ENCODE measurements around the gene PLP2. TPM values are rescaled to one million over a fixed set of nuclear protein-coding genes. Genes with fewer than 3 reads are reported as not detected.

Gene PLP2
- total RNA-seq, 1 experiment from 2014 or later: 293 TPM

DNA sequence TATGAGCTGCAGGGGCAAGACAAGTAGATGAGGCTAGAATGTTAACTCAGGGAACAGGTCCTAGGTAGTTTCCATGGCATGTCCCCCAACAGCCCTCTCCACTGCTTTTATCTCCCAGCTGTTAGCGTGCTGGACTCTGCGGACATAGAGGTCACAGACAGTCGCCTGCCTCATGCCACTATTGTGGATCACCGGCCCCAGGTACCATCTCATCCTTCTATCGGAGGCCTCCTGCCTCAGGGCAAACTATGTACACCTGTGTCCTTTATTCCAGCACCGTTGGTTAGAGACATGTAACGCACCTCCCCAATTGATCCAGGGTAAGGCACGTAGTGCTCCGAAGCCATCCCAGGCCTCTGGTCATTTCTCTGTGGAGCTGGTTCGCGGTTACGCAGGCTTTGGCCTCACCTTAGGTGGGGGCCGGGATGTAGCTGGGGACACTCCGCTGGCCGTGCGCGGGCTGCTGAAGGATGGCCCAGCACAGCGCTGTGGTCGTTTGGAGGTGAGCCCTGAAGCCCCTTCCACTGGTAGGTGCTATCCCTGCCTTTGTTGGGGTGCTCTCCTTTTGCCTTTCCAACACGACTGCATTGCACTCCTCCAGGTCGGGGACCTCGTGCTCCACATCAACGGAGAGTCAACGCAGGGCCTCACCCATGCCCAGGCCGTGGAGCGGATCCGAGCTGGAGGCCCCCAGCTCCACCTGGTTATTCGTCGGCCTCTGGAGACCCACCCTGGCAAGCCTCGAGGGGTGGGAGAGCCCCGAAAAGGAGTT lies 6.9 kb upstream of the PLP2 start:
- H3K27ac ChIP-seq (ENCODE audit: low read length): peak overlapping the region; percentile 93
- peak overlapping the region in 1 of 2 experiments; percentile 64; a peak in 2 of 4 replicates for H3K4me3 ChIP-seq (ENCODE audit: low read depth in 2 of 2, low read length in 2 of 2)
- in situ Hi-C loops (cut with HindIII; ENCODE audit: low pct_unique_long_range_greater_than_20kb, low sequenced_read_pairs): no loop called here
- ATAC-seq (no peak), DNase-seq (ENCODE audit: low read depth, low spot score) (no peak)
- no peaks in the 10 kb centered on the region for H3K9me3 ChIP-seq (ENCODE audit: control insufficient read depth, insufficient read depth, low read depth, low read length)
- H3K4me1 ChIP-seq (ENCODE audit: control insufficient read depth, insufficient read depth, low read length): peaks cover 28% of the 10 kb centered on the region
- intact Hi-C loops (cut with micrococcal nuclease; ENCODE audit: unreplicated experiment): loop anchor here (5.0 kb wide), 1 partner anchor 42 kb away; the partner anchor contains the start of gene GPKOW
- TF ChIP-seq, protein P1, sequence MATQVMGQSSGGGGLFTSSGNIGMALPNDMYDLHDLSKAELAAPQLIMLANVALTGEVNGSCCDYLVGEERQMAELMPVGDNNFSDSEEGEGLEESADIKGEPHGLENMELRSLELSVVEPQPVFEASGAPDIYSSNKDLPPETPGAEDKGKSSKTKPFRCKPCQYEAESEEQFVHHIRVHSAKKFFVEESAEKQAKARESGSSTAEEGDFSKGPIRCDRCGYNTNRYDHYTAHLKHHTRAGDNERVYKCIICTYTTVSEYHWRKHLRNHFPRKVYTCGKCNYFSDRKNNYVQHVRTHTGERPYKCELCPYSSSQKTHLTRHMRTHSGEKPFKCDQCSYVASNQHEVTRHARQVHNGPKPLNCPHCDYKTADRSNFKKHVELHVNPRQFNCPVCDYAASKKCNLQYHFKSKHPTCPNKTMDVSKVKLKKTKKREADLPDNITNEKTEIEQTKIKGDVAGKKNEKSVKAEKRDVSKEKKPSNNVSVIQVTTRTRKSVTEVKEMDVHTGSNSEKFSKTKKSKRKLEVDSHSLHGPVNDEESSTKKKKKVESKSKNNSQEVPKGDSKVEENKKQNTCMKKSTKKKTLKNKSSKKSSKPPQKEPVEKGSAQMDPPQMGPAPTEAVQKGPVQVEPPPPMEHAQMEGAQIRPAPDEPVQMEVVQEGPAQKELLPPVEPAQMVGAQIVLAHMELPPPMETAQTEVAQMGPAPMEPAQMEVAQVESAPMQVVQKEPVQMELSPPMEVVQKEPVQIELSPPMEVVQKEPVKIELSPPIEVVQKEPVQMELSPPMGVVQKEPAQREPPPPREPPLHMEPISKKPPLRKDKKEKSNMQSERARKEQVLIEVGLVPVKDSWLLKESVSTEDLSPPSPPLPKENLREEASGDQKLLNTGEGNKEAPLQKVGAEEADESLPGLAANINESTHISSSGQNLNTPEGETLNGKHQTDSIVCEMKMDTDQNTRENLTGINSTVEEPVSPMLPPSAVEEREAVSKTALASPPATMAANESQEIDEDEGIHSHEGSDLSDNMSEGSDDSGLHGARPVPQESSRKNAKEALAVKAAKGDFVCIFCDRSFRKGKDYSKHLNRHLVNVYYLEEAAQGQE (IDR thresholded peaks at IDR 0.05; ENCODE audit: insufficient read depth in 1 of 2, low read depth in 2 of 2, low read length in 1 of 2): no peak
- no peak for TF ChIP-seq TCF7L2 (IDR thresholded peaks at IDR 0.05; ENCODE audit: low read depth, low read length)
- CTCF ChIA-PET: interaction anchor here (0.5 kb wide), 1 partner anchor 9 kb away, joined by 3 read pairs; no protein-coding TSS in a partner anchor
- POLR2A ChIA-PET: no interaction called here
- BruUV-seq (replicated peaks): no TSS peak
- no peaks in the 10 kb centered on the region for H3K27me3 ChIP-seq (ENCODE audit: control insufficient read depth, insufficient read depth, low read length)
- no peaks in the 10 kb centered on the region for H3K36me3 ChIP-seq (ENCODE audit: control insufficient read depth, insufficient read depth, low read length)

DNA sequence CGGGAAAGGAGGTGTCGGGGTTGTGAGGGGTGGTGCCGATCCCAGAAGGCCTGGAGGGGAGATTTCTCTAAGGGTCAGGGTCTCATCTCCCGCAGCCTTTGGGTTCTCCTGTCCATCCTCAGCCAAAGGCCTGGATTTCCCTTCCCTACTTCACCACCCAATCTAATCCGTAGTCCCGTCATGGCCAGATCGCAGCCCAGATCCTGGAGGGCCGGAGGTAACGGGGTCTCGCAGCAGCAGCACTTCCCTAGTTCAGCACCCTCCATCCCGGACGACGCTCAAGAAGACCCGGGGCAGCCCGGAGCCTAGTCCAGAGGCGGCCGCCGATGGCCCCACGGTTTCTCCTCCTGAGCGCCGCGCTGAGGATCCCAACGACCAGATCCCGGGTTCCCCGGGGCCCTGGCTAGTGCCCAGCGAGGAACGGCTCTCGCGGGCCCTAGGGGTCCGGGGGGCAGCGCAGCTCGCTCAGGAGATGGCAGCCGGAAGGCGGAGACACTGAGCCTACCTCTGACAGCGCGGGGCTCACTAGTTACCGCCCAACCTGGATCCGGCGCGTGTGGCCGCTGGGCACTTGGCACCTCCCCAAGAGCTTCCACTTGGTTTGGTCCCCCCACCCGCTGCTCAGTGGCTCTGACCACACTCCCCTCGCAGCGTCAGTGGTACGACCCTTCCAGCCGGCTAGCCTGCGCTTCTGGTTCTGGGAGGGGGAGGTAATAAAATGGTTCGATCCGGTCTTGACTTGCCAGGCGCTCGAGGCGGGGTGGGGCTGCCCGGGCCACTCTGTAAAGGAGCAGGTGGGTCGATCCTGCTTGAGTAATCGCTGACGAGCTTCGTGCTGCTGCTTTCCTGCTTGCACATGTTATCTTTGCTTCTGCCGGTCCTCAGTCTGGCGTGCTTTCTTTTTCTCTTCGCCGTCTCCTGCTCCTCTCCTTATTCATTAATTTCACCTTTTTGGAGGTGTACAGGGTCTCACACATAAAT lies 5.5 kb upstream of the PLP2 start:
- in situ Hi-C loops (cut with HindIII; ENCODE audit: low pct_unique_long_range_greater_than_20kb, low sequenced_read_pairs) (no loop called here), intact Hi-C loops (cut with micrococcal nuclease; ENCODE audit: unreplicated experiment) (no loop called here)
- ATAC-seq (peak; percentile 67), DNase-seq (ENCODE audit: low read depth, low spot score) (peak; percentile 82)
- BruUV-seq (replicated peaks): no TSS peak
- no peaks in the 10 kb centered on the region for H3K36me3 ChIP-seq (ENCODE audit: control insufficient read depth, insufficient read depth, low read length)
- H3K4me3 ChIP-seq (ENCODE audit: low read depth in 2 of 2, low read length in 2 of 2): peak overlapping the region; percentile 38 to 64
- H3K27me3 ChIP-seq (ENCODE audit: control insufficient read depth, insufficient read depth, low read length): no peaks in the 10 kb centered on the region
- POLR2A ChIA-PET: no interaction called here
- TF ChIP-seq, protein P2, sequence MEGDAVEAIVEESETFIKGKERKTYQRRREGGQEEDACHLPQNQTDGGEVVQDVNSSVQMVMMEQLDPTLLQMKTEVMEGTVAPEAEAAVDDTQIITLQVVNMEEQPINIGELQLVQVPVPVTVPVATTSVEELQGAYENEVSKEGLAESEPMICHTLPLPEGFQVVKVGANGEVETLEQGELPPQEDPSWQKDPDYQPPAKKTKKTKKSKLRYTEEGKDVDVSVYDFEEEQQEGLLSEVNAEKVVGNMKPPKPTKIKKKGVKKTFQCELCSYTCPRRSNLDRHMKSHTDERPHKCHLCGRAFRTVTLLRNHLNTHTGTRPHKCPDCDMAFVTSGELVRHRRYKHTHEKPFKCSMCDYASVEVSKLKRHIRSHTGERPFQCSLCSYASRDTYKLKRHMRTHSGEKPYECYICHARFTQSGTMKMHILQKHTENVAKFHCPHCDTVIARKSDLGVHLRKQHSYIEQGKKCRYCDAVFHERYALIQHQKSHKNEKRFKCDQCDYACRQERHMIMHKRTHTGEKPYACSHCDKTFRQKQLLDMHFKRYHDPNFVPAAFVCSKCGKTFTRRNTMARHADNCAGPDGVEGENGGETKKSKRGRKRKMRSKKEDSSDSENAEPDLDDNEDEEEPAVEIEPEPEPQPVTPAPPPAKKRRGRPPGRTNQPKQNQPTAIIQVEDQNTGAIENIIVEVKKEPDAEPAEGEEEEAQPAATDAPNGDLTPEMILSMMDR (IDR thresholded peaks at IDR 0.05): peak; percentile 72
- TF ChIP-seq SIN3A (IDR thresholded peaks at IDR 0.05; ENCODE audit: borderline replicate concordance, insufficient read depth, low read depth, low read length) (no peak), POLR2AphosphoS5 (IDR thresholded peaks at IDR 0.05; ENCODE audit: low read depth, low read length) (peak; percentile 39; the same call in 1 of the 2 replicates)
- TF ChIP-seq, protein P1 (IDR thresholded peaks at IDR 0.05; ENCODE audit: insufficient read depth in 1 of 2, low read depth in 2 of 2, low read length in 1 of 2): 0 out of 4 replicates have a peak, but pooled peaks of 1 of the 2 experiments have one; percentile 14
- H3K27ac ChIP-seq (ENCODE audit: low read length): peak overlapping the region; percentile 93
- CTCF ChIA-PET: interaction anchor here (0.6 to 1.5 kb wide), 2 partner anchors 10 to 65 kb away, joined by 3 to 8 read pairs; no protein-coding TSS in a partner anchor
- no peaks in the 10 kb centered on the region for H3K9me3 ChIP-seq (ENCODE audit: control insufficient read depth, insufficient read depth, low read depth, low read length)
- H3K4me1 ChIP-seq (ENCODE audit: control insufficient read depth, insufficient read depth, low read length): peaks cover 28% of the 10 kb centered on the region

All from Panc1 (cell line).